Adrenal gland (tissue), 12 donors: ENCODE data around the gene TYMP. TPM values are rescaled to one million over a fixed set of nuclear protein-coding genes. Genes with fewer than 3 reads are reported as not detected.
A peak's percentile ranks its signal among the peaks of the same experiment; 100 is the strongest.

Experiments
- DNase-seq, 7 donors: peaks; one replicate each; pipeline ENCODE4 v3.0.0-alpha.2; 2019 to 2020
- H3K27ac ChIP-seq, 5 donors: fragments of 200-600 bp; sonication (generic) in 4 of 5; 1 replicate in 3 of 5; 2 replicates in 2 of 5; pipeline versions ENCODE4 v1.5.1 to v1.8.0; 2016 to 2020; ENCODE audit warnings: mild to moderate bottlenecking in 1 of 5
- H3K27me3 ChIP-seq: fragments of 200-600 bp; 2 replicates; pipeline ENCODE4 v1.8.0; 2021
- H3K36me3 ChIP-seq, 2 donors: fragments of 200-600 bp; replicated peaks in 1 of 2; 1 replicate in 1 of 2; 2 replicates in 1 of 2; pipeline versions ENCODE4 v1.5.1 to v1.8.0; 2018 to 2022
- H3K4me1 ChIP-seq, 2 donors: fragments of 200-600 bp; replicated peaks in 1 of 2; 1 replicate in 1 of 2; 2 replicates in 1 of 2; pipeline versions ENCODE4 v1.5.1 to v1.8.0; 2018 to 2021
- H3K4me3 ChIP-seq, 4 donors: fragments of 200-600 bp; sonication (generic) in 3 of 4; one replicate each; pipeline ENCODE4 v1.5.1; 2016 to 2018
- H3K9me3 ChIP-seq, 3 donors: fragments of 200-600 bp; sonication (generic) in 1 of 3; replicated peaks in 1 of 3; 1 replicate in 2 of 3; 2 replicates in 1 of 3; pipeline versions ENCODE4 v1.5.1 to v1.8.0; 2016 to 2021
- POLR2A ChIP-seq, 2 donors: fragments of 450-650 bp; IDR thresholded peaks; one replicate each; pipeline ENCODE4 v1.6.1; 2017; ENCODE audit warnings: antibody characterized with exemption in 2 of 2, mild to moderate bottlenecking in 2 of 2, moderate library complexity in 1 of 2
- WGBS, 4 donors: extraction: QIAGEN DNeasy Blood & Tissue Kit in 2 of 4; methylation state at CpG; one replicate each; pipeline versions ENCODE4 v1.1.5 to v1.1.7; 2013 to 2017; 5-methylcytosine and 5-hydroxymethylcytosine counted together
- intact Hi-C, 2 donors: fragments of 100-400 bp; cut with DNase I; formaldehyde crosslinking; loops; one replicate each; pipeline versions ENCODE4 v1.14.1 to v1.15.0; 2022 to 2023
- polyA plus RNA-seq, 3 donors: library from polyadenylated mRNA; stranded (reverse); fragments of 200-250 nt in 2 of 3; fragments of 350-450 nt in 1 of 3; fragmentation: Illumina TruSeq in 1 of 3; extraction: RNeasy Lipid Tissue Mini Kit (QIAGEN cat#74804) in 1 of 3; gene quantifications; one replicate each; pipeline ENCODE4 v1.2.3, GENCODE V29; 2013 to 2014
- total RNA-seq, 9 donors: library from RNA; depleted of rRNA in 4 of 9; stranded (reverse); fragments of >200 nt in 4 of 9; fragments of 120-200 nt in 1 of 9; fragmentation: NEBNext Ultra II Directional in 1 of 9; extraction: Animal tissue kit (Norgen Biotek cat#: 25700) in 1 of 9; gene quantifications; one replicate each; pipeline versions ENCODE4 v1.1.0 to v1.2.4, GENCODE V29; 2013 to 2023
- TF ChIP-seq, protein P1 (sequence below), 6 experiments: fragments of 450-650 bp in 4 of 6; fragments of 200-600 bp in 2 of 6; sonication (generic) in 1 of 6; IDR thresholded peaks; 1 replicate in 5 of 6; 2 replicates in 1 of 6; pipeline versions ENCODE4 v1.5.1 to v1.8.0; 2016 to 2021; ENCODE audit warnings: antibody characterized with exemption in 6 of 6, mild to moderate bottlenecking in 2 of 6, moderate library complexity in 1 of 6
- donor health status: healthy with polysubstance abuse.
- donor health status: Bipolar disorder and iron deficiency.
- donor health status: DM: yes; HTN: yes; CAD: no.
- donor health status: DM: no; HTN: no; CAD: no.
- donor health status: DM: no; HTN: no; CAD: no.
- donor health status: DM: yes; HTN: yes; CAD: no.

TYMP gene
- total and polyA plus RNA-seq, 12 donors = 1.9 to 152 (median 64.5) TPM

- Histone ChIP-seq H3K4me3 (no peak overlapping the region), H3K36me3 (peaks cover 0 to 11% of the 10 kb centered on the region in 2 donors), H3K27me3 (no peaks in the 10 kb centered on the region), H3K4me1 (peaks cover 6 to 8% of the 10 kb centered on the region in 2 donors), H3K9me3 (no peaks in the 10 kb centered on the region), H3K27ac (no peak overlapping the region)
- DNase-seq = peak in 1 of 7 donors; percentile 10
- intact Hi-C loops = no loop called here
- no peak for TF ChIP-seq POLR2A (IDR thresholded peaks at IDR 0.05)
- TF ChIP-seq, protein P1, sequence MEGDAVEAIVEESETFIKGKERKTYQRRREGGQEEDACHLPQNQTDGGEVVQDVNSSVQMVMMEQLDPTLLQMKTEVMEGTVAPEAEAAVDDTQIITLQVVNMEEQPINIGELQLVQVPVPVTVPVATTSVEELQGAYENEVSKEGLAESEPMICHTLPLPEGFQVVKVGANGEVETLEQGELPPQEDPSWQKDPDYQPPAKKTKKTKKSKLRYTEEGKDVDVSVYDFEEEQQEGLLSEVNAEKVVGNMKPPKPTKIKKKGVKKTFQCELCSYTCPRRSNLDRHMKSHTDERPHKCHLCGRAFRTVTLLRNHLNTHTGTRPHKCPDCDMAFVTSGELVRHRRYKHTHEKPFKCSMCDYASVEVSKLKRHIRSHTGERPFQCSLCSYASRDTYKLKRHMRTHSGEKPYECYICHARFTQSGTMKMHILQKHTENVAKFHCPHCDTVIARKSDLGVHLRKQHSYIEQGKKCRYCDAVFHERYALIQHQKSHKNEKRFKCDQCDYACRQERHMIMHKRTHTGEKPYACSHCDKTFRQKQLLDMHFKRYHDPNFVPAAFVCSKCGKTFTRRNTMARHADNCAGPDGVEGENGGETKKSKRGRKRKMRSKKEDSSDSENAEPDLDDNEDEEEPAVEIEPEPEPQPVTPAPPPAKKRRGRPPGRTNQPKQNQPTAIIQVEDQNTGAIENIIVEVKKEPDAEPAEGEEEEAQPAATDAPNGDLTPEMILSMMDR (IDR thresholded peaks at IDR 0.05) = no peak
- 86 to 94% (median 91%) methylated on average over 7 of the region's 7 CpGs for WGBS, 4 donors
Measured at GRCh38 chr22:50567721-50568252, 38.0 kb upstream of the TYMP start.

GRCh38 chr22:50564289-50564688 is 34.5 kb upstream of the TYMP start:
- intact Hi-C loops = no loop called here
- H3K4me3 ChIP-seq = no peak overlapping the region
- TF ChIP-seq POLR2A (IDR thresholded peaks at IDR 0.05) = no peak
- TF ChIP-seq, protein P1 (IDR thresholded peaks at IDR 0.05) = no peak
- no peaks in the 10 kb centered on the region for H3K27me3 ChIP-seq
- no peak for DNase-seq
- no peak overlapping the region for H3K27ac ChIP-seq
- 84 to 95% (median 89%) methylated on average over 11 of the region's 11 CpGs for WGBS, 4 donors
- H3K4me1 ChIP-seq = peaks cover 6 to 8% of the 10 kb centered on the region in 2 donors
- no peaks in the 10 kb centered on the region for H3K36me3 ChIP-seq
- no peaks in the 10 kb centered on the region for H3K9me3 ChIP-seq

DNA sequence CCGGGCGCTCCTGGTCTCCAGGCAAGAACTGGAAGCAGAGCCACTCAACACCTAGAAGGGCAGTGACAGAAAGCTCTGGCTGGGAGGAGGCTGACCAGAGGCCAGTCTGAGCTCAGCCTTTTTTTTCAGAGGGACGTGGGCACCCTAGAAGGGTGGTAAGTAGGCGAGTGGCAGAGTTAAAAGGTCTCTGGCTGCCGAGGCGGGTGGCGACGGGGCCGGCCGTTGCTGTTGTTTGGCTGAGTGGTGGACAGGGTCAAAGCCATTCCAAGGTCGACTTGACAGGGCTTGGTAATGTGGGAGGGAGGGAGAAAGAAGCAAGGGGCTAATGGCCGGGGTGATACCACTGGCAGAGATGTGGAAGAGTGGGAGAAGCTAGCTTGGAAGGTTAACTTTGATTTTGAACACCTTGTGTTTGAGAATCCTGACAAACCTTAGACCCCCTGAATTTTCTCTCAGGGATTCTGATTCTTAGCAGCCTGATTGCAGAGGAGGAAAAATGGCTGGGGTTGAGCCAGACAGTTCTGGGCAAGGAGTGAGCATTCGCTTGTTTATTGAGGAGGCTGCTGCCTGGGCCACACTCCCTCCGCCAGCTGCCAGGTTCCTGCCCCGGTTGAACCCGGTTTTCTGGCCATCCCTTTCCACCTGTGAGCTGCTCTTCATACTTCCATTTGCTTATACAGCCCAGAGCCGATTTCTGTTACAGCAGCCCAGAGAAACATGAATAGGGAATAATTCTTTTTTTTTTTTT is 33.8 kb upstream of the TYMP start:
- intact Hi-C loops = no loop called here
- no peaks in the 10 kb centered on the region for H3K9me3 ChIP-seq
- WGBS, 4 donors = 20 to 23% (median 22%) methylated on average over 17 of the region's 17 CpGs
- H3K4me3 ChIP-seq = peak overlapping the region; percentile 13 to 74 (median 44)
- peaks cover 6 to 8% of the 10 kb centered on the region in 2 donors for H3K4me1 ChIP-seq
- H3K27me3 ChIP-seq = no peaks in the 10 kb centered on the region
- H3K27ac ChIP-seq = peak overlapping the region in 4 of 5 donors; percentile 42 to 79 (median 66)
- TF ChIP-seq, protein P1 (IDR thresholded peaks at IDR 0.05) = no peak
- TF ChIP-seq POLR2A (IDR thresholded peaks at IDR 0.05) = no peak
- peak in 4 of 7 donors; percentile 27 to 50 (median 43) for DNase-seq
- H3K36me3 ChIP-seq = no peaks in the 10 kb centered on the region

DNA sequence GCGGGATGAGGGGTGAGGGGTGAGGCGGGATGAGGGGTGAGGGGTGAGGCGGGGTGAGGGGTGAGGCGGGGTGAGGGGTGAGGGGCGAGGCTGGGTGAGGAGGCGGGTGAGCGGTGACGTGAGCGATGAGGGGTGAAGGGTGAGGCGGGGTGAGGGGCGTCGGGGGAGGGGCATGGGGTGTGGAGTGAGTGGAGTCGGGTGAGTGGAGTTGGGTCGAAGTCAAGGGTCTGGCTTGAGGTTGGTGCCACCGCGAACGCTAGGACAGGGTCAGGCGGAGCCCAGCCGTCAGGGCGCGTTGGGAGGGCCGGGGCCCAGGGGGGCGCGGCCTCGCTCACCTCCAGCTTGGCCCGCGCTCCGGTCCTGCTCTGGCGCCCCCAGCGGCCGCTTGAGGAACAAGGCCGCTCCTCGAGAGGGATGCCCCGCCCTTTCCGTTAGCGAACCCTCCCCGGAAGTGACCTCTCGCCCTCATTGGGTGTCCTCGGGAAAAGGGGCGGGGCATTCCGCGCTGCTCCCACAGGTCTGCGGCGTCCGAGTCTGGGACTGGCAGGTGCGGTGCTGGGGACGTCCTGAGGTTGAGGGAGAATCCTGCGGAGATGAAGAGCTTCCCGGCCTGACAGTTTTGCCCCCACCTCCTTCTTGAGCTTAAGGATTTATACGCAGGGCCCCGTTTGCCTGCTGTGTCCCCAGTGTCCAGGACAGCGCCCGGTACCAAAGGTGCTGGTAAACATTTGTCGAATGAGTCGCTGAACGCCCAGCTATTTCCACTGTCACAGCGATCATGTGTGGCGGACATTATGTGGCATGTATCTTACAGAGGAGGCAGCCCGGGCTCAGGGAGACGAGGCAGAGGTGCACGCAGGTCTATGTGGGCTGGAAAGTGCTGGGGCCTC is 33.0 kb upstream of the TYMP start, which contains the start of gene SYCE3:
TSS of gene SYCE3 (minus strand) at position 397 of the 890 bp plus-strand sequence. CDS start 6,514 bp downstream, outside the sequence.
- Histone ChIP-seq H3K4me3 (peak within 1 kb of the TSS; percentile 13 to 74 (median 44)), H3K27ac (peak within 1 kb of the TSS in 4 of 5 donors; percentile 42 to 79 (median 66)), H3K4me1 (peaks cover 6 to 8% of the 10 kb centered on the region in 2 donors), H3K27me3 (no peaks in the 10 kb centered on the region), H3K9me3 (no peaks in the 10 kb centered on the region), H3K36me3 (no peaks in the 10 kb centered on the region)
- DNase-seq = peak; percentile 97 to 99 (median 98)
- TF ChIP-seq, protein P1 (IDR thresholded peaks at IDR 0.05) = peak; percentile 74 to 97 (median 96)
- TF ChIP-seq POLR2A (IDR thresholded peaks at IDR 0.05) = peak in 1 of 2 donors; percentile 85
- intact Hi-C loops = no loop called here
- WGBS, 4 donors = 3 to 9% (median 5%) methylated on average over 21 to 59 of the region's 61 CpGs
